RPMI8226 (cell line): ENCODE data around the gene PDCD6IP.
"Not testable (repeated sequence)": the region's sequence is repeated elsewhere in the genome, so short reads cannot be mapped to it uniquely, and the experiment has no call there.

Experiments used
- DNase-seq: peaks from one replicate; pipeline ENCODE4 v3.0.0-alpha.2; 2015

PDCD6IP gene

GRCh38 chr3:33795856-33796536, 2.4 kb upstream of the PDCD6IP start:
- DNase-seq: no peak

GRCh38 chr3:33798113-33798417, 365 bp upstream of the PDCD6IP start:
- DNase-seq: no peak

- no peak for DNase-seq
Measured at GRCh38 chr3:33799202-33799551, 747 bp downstream of the PDCD6IP start.

GRCh38 chr3:33803252-33803651, 4.8 kb downstream of the PDCD6IP start:
- no peak for DNase-seq

GRCh38 chr3:33803894-33804526, 5.6 kb downstream of the PDCD6IP start:
- DNase-seq: no peak

GRCh38 chr3:33807191-33807590, 8.8 kb downstream of the PDCD6IP start:
- DNase-seq: peak; percentile 40

GRCh38 chr3:33808559-33808958, 10.1 kb downstream of the PDCD6IP start:
- no peak for DNase-seq

- DNase-seq: no peak
Measured at GRCh38 chr3:33810545-33810944, 12.1 kb downstream of the PDCD6IP start.

GRCh38 chr3:33821989-33822388, 23.6 kb downstream of the PDCD6IP start:
- no peak for DNase-seq

GRCh38 chr3:33823821-33824220, 25.4 kb downstream of the PDCD6IP start:
- no peak for DNase-seq

- no peak for DNase-seq
Measured at GRCh38 chr3:33825111-33825510, 26.7 kb downstream of the PDCD6IP start.

GRCh38 chr3:33826206-33826605, 27.8 kb downstream of the PDCD6IP start:
- DNase-seq: no peak

- DNase-seq: no peak
Measured at GRCh38 chr3:33826688-33827087, 28.3 kb downstream of the PDCD6IP start.

- no peak for DNase-seq
Measured at GRCh38 chr3:33829720-33830119, 31.3 kb downstream of the PDCD6IP start.

- no peak for DNase-seq
Measured at GRCh38 chr3:33831053-33831452, 32.6 kb downstream of the PDCD6IP start.

- no peak for DNase-seq
Measured at GRCh38 chr3:33833408-33834095, 35.1 kb downstream of the PDCD6IP start.

- DNase-seq: no peak
Measured at GRCh38 chr3:33834096-33834453, 35.6 kb downstream of the PDCD6IP start.

GRCh38 chr3:33837182-33837581, 38.8 kb downstream of the PDCD6IP start:
- not testable (repeated sequence) for DNase-seq

- DNase-seq: no peak
Measured at GRCh38 chr3:33839283-33839682, 40.9 kb downstream of the PDCD6IP start.

- no peak for DNase-seq
Measured at GRCh38 chr3:33840179-33840578, 41.7 kb downstream of the PDCD6IP start.

GRCh38 chr3:33848624-33849347, 50.4 kb downstream of the PDCD6IP start:
- no peak for DNase-seq

- DNase-seq: not testable (repeated sequence)
Measured at GRCh38 chr3:33850599-33850998, 52.2 kb downstream of the PDCD6IP start.

GRCh38 chr3:33855407-33855806, 57.0 kb downstream of the PDCD6IP start:
- not testable (repeated sequence) for DNase-seq
